Measurements from ENCODE around the gene RINL.

The RINL gene

DNA sequence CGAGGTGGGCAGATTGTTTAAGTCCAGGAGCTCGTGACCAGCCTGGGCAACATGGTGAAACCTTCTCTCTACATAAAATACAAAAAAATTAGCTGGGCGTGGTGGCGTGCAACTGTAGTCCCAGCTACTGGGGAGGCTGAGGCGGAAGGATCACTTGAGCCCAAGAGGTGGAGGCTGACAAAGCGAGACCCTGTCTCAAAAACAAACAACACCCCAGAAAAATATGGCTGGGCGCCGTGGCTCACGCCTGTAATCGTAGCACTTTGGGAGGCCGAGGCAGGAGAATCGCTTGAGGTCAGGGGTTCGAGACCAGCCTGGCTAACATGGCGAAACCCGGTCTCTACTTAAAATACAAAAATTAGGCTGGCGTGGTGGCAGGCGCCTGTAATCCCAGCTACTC is 24.9 kb downstream of the RINL start:
- intact Hi-C loops (cut with DNase I; ENCODE audit: low total_unique reads), result no loop called here
- TF ChIP-seq, protein P1, sequence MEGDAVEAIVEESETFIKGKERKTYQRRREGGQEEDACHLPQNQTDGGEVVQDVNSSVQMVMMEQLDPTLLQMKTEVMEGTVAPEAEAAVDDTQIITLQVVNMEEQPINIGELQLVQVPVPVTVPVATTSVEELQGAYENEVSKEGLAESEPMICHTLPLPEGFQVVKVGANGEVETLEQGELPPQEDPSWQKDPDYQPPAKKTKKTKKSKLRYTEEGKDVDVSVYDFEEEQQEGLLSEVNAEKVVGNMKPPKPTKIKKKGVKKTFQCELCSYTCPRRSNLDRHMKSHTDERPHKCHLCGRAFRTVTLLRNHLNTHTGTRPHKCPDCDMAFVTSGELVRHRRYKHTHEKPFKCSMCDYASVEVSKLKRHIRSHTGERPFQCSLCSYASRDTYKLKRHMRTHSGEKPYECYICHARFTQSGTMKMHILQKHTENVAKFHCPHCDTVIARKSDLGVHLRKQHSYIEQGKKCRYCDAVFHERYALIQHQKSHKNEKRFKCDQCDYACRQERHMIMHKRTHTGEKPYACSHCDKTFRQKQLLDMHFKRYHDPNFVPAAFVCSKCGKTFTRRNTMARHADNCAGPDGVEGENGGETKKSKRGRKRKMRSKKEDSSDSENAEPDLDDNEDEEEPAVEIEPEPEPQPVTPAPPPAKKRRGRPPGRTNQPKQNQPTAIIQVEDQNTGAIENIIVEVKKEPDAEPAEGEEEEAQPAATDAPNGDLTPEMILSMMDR (IDR thresholded peaks at IDR 0.05), result no peak
- H3K4me3 ChIP-seq, result peak overlapping the region; percentile 58 to 77

DNA sequence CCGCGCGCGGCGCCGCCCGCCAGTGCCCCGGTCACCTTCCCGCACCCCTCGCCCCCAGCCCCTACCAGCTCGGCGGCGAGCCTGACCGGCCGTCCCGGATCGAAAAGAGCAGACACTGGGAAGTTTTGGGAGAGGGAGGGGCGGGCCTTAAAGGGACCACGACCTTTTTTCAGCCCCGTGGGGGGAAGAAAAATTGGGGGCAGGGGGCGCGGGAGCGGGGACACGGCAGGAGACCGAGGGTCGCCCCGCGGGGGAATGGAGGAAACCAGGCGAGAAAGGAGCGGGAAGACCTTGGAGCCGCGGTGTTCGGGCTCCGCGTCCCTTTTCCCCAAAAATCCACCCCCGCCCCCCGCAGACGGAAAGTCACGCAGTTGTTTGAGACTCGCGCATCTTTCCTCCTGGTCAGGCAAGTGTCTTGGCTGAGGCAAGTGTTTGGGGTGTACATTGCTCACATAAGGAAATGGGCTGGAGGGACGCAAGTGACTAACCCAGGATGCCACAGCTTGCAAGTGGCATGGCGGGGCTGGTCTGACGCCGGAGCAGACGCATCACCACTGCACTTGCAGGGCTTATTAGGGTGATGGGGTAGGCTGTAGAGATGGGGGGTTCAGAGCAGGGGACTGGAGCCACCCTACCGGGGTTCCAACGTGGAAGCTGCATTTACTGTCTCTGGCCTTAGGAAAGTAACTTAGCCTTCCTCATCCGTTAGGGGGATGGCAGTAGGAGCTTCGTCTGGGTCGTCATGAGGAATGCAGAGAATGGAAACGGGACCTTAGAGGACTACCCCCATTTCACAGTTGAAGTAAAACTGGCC is 25.6 kb downstream of the RINL start:
- Histone ChIP-seq H3K9me3 (no peaks in the 10 kb centered on the region), H3K27ac (peak overlapping the region; percentile 91 to 97), H3K36me3 (peaks cover 2 to 6% (median 2%) of the 10 kb centered on the region in 3 donors), H3K4me3 (peak overlapping the region; percentile 58 to 77), H3K27me3 (no peaks in the 10 kb centered on the region), H3K4me1 (peaks cover 0 to 35% (median 25%) of the 10 kb centered on the region in 4 donors)
- DNase-seq, result peak; percentile 57 to 83
- TF ChIP-seq, protein P1 (IDR thresholded peaks at IDR 0.05), result no peak
- intact Hi-C loops (cut with DNase I; ENCODE audit: low total_unique reads), result no loop called here

More for the DNA sequence above, 24.9 kb downstream of the RINL start:
- H3K36me3 ChIP-seq, result no peaks in the 10 kb centered on the region
- H3K4me1 ChIP-seq, result peaks cover 0 to 27% (median 18%) of the 10 kb centered on the region in 4 donors
- no peak for DNase-seq
- no peaks in the 10 kb centered on the region for H3K9me3 ChIP-seq
- peak overlapping the region in 1 of 2 donors; percentile 97 for H3K27ac ChIP-seq
- no peaks in the 10 kb centered on the region for H3K27me3 ChIP-seq

DNA sequence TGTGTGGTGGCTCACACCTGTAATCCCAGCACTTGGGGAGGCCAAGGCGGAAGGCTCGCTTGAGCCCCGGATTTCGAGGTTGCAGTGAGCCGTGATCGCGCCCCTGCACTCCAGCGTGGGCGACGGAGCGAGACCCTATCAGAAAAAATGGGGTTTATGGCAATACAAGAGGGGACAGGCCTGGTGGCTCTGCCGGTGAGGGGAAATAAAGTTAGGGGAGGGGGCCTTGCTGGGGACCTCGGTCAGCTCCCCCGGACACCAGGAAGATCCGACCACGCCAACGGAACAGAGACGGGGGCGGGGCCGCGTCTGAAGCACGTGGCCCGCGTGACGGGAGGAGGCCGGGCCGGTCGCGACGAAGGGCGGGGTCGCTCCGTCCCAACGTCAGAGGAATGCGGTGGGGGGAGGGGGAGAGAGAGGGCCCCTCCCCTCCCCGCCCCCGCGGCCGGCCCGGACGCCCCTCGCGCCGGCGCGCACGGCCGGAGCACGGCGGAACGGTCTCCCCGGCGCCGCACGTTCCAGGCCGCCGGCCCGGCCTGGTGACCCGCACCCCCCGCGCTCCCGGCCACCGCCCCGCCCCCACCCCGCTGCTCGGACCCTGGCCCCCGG is 26.3 kb downstream of the RINL start:
- peak; percentile 93 to 96 for DNase-seq
- intact Hi-C loops (cut with DNase I; ENCODE audit: low total_unique reads), result loop anchor here (2.0 kb wide), 1 partner anchor 203 kb away; no protein-coding TSS in a partner anchor
- Histone ChIP-seq H3K27me3 (no peaks in the 10 kb centered on the region), H3K4me1 (peaks cover 0 to 42% (median 32%) of the 10 kb centered on the region in 4 donors), H3K9me3 (no peaks in the 10 kb centered on the region), H3K4me3 (peak overlapping the region; percentile 58 to 77), H3K36me3 (peaks cover 9 to 13% (median 9%) of the 10 kb centered on the region in 3 donors), H3K27ac (peak overlapping the region; percentile 91 to 97)
- TF ChIP-seq, protein P1 (IDR thresholded peaks at IDR 0.05), result no peak

DNA sequence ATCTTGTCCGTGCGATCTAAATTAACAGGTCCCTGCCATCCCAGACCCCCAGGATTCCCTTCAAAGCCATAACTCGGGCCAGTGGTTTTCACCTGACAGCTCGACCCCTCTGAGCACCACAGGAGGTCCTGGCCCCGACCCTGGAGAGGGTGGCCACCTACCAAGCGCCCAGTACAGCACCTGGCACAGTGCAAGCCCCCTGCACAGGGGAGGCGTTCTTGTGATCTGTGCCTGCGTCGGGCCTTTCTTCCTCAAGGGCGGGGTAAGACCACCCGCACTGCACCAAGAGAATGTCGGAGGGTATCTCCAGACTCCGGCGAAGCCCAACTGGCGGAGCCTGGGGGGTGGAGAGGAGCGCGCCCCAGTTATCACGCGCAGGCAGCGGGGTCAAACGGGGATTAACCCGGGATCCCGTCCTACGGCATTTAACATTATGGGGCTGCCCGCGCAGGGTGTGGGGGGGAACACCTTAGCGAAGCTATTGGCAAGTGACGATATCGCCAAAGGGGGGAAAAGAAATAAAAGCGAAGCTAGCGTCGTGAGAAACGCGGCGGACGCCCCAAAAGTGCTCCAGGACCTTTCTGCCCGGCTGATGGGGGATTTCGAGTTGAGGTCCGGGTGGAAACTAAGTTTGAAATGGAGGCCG is 27.0 kb downstream of the RINL start:
- peak in 1 of 2 donors; percentile 75 for DNase-seq
- TF ChIP-seq, protein P1 (IDR thresholded peaks at IDR 0.05), result no peak
- Histone ChIP-seq H3K4me3 (peak overlapping the region; percentile 58 to 77), H3K9me3 (no peaks in the 10 kb centered on the region), H3K36me3 (peaks cover 15 to 20% (median 15%) of the 10 kb centered on the region in 3 donors), H3K27me3 (no peaks in the 10 kb centered on the region), H3K27ac (peak overlapping the region; percentile 91 to 97), H3K4me1 (peaks cover 0 to 48% (median 35%) of the 10 kb centered on the region in 4 donors)
- intact Hi-C loops (cut with DNase I; ENCODE audit: low total_unique reads), result loop anchor here (2.0 kb wide), 1 partner anchor 202 kb away; no protein-coding TSS in a partner anchor

DNA sequence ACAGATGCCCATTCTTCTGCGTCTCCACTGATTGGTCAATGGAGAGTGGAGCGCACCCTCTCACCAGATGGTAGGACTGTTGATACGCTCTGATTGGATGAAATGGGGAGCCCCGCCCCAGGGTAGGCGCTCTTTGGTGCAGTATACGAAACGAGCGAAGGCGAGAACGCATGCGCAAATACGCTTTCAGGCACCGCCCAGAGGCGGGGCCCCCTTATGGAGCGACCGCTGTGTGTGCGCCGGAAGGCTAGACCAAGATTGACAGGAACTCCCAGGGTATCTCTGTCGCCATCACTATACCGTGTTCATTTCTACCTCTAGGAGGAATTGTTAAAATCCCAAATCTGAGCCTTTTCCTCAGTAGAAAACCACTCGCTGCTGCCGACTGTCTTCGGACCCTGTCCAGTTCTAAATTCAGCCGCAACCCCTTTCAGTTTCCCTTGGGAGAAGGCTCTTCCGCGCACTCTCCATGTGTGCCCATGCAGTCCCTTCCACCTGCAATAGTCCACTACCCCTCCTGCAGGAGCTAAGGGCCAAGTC is 27.6 kb downstream of the RINL start:
- peaks cover 0 to 51% (median 38%) of the 10 kb centered on the region in 4 donors for H3K4me1 ChIP-seq
- peak overlapping the region; percentile 58 to 77 for H3K4me3 ChIP-seq
- H3K9me3 ChIP-seq, result no peaks in the 10 kb centered on the region
- intact Hi-C loops (cut with DNase I; ENCODE audit: low total_unique reads), result loop anchor here (2.0 kb wide), 1 partner anchor 202 kb away; no protein-coding TSS in a partner anchor
- TF ChIP-seq, protein P1 (IDR thresholded peaks at IDR 0.05), result peak; percentile 37 to 54
- H3K27ac ChIP-seq, result peak overlapping the region; percentile 91 to 97
- H3K27me3 ChIP-seq, result no peaks in the 10 kb centered on the region
- H3K36me3 ChIP-seq, result peaks cover 21 to 26% (median 21%) of the 10 kb centered on the region in 3 donors
- DNase-seq, result peak in 1 of 2 donors; percentile 100
